Dendritic cell treated with granulocyte-macrophage colony-stimulating factor and Interleukin-4, amounts not matched to agents 40 ng/mL and 50 ng/mL, for 4 days (primary cell): ENCODE results near the gene LAPTM4A.

Source experiments
- H3K27ac Mint-ChIP-seq: one replicate; pipeline ENCODE4 v1.8.0; 2022; ENCODE audit warnings: mild to moderate bottlenecking, mixed read lengths
- H3K27me3 Mint-ChIP-seq: one replicate; pipeline ENCODE4 v1.8.0; 2022; ENCODE audit warnings: mild to moderate bottlenecking, mixed read lengths
- H3K36me3 Mint-ChIP-seq: one replicate; pipeline ENCODE4 v1.8.0; 2022; ENCODE audit warnings: low read depth, mixed read lengths
- H3K4me1 Mint-ChIP-seq: one replicate; pipeline ENCODE4 v1.8.0; 2022; ENCODE audit warnings: low read depth, mixed read lengths
- H3K4me3 Mint-ChIP-seq: one replicate; pipeline ENCODE4 v1.8.0; 2022; ENCODE audit warnings: mild to moderate bottlenecking, moderate library complexity, mixed read lengths
- H3K9me3 Mint-ChIP-seq: one replicate; pipeline ENCODE4 v1.8.0; 2022; ENCODE audit warnings: mixed read lengths
- intact Hi-C: fragments of 100-400 bp; cut with micrococcal nuclease; formaldehyde crosslinking; loops from one replicate; pipeline ENCODE4 v1.15.0; 2022

LAPTM4A gene

GRCh38 chr2:20051532-20052228 is at the start of gene LAPTM4A:
TSS of gene LAPTM4A (minus strand) at chr2:20051628. CDS start at chr2:20051520, 108 bp downstream.
- Mint-ChIP-seq H3K4me3 (no peak within 1 kb of the TSS), H3K4me1 (peaks cover 26% of the 10 kb centered on the region), H3K27ac (no peak within 1 kb of the TSS), H3K27me3 (peaks cover 19% of the 10 kb centered on the region), H3K9me3 (no peaks in the 10 kb centered on the region), H3K36me3 (peaks cover 3% of the 10 kb centered on the region)
- intact Hi-C loops = loop anchor here (2.0 kb wide), 2 partner anchors 61 to 149 kb away; partner anchors contain the start of gene WDR35

- intact Hi-C loops = no loop called here
- Mint-ChIP-seq H3K4me1 (no peaks in the 10 kb centered on the region), H3K4me3 (no peak overlapping the region), H3K27ac (no peak overlapping the region), H3K9me3 (peaks cover 9% of the 10 kb centered on the region), H3K27me3 (peaks cover 6% of the 10 kb centered on the region), H3K36me3 (no peaks in the 10 kb centered on the region)
These were observed 49.3 kb upstream of the LAPTM4A start for GRCh38 chr2:20100711-20101110.

- Mint-ChIP-seq H3K9me3 (peaks cover 9% of the 10 kb centered on the region), H3K4me3 (no peak overlapping the region), H3K27me3 (peaks cover 1% of the 10 kb centered on the region), H3K36me3 (no peaks in the 10 kb centered on the region), H3K27ac (no peak overlapping the region), H3K4me1 (no peaks in the 10 kb centered on the region)
- intact Hi-C loops = loop anchor here (5.0 kb wide), 1 partner anchor 42 kb away; no protein-coding TSS in a partner anchor
These were observed 48.4 kb upstream of the LAPTM4A start for GRCh38 chr2:20099780-20100179.

- Mint-ChIP-seq H3K27me3 (peaks cover 4% of the 10 kb centered on the region), H3K4me3 (no peak overlapping the region), H3K27ac (no peak overlapping the region), H3K4me1 (peaks cover 9% of the 10 kb centered on the region), H3K9me3 (peaks cover 9% of the 10 kb centered on the region), H3K36me3 (no peaks in the 10 kb centered on the region)
- intact Hi-C loops = loop anchor here (1.0 to 5.0 kb wide), 3 partner anchors 41 to 142 kb away; no protein-coding TSS in a partner anchor
These were observed 46.7 kb upstream of the LAPTM4A start for GRCh38 chr2:20097889-20098714.

- intact Hi-C loops = loop anchor here (5.0 kb wide), 1 partner anchor 38 kb away; no protein-coding TSS in a partner anchor
- no peaks in the 10 kb centered on the region for H3K36me3 Mint-ChIP-seq
- no peak overlapping the region for H3K27ac Mint-ChIP-seq
- peaks cover 9% of the 10 kb centered on the region for H3K4me1 Mint-ChIP-seq
- peaks cover 11% of the 10 kb centered on the region for H3K27me3 Mint-ChIP-seq
- H3K4me3 Mint-ChIP-seq = no peak overlapping the region
- H3K9me3 Mint-ChIP-seq = no peaks in the 10 kb centered on the region
These were observed 44.0 kb upstream of the LAPTM4A start for GRCh38 chr2:20095469-20095868.

GRCh38 chr2:20094955-20095354 is 43.5 kb upstream of the LAPTM4A start:
- H3K9me3 Mint-ChIP-seq = no peaks in the 10 kb centered on the region
- no peak overlapping the region for H3K27ac Mint-ChIP-seq
- intact Hi-C loops = loop anchor here (5.0 kb wide), 1 partner anchor 38 kb away; no protein-coding TSS in a partner anchor
- H3K4me3 Mint-ChIP-seq = no peak overlapping the region
- H3K4me1 Mint-ChIP-seq = peaks cover 9% of the 10 kb centered on the region
- H3K27me3 Mint-ChIP-seq = peaks cover 14% of the 10 kb centered on the region
- H3K36me3 Mint-ChIP-seq = no peaks in the 10 kb centered on the region

- Mint-ChIP-seq H3K27ac (no peak overlapping the region), H3K4me1 (peaks cover 9% of the 10 kb centered on the region), H3K27me3 (peaks cover 14% of the 10 kb centered on the region), H3K4me3 (no peak overlapping the region), H3K9me3 (no peaks in the 10 kb centered on the region), H3K36me3 (no peaks in the 10 kb centered on the region)
- intact Hi-C loops = no loop called here
These were observed 42.8 kb upstream of the LAPTM4A start for GRCh38 chr2:20094142-20094755.

- H3K27me3 Mint-ChIP-seq = peaks cover 14% of the 10 kb centered on the region
- no peak overlapping the region for H3K4me3 Mint-ChIP-seq
- intact Hi-C loops = no loop called here
- H3K36me3 Mint-ChIP-seq = no peaks in the 10 kb centered on the region
- H3K4me1 Mint-ChIP-seq = peaks cover 9% of the 10 kb centered on the region
- no peak overlapping the region for H3K27ac Mint-ChIP-seq
- H3K9me3 Mint-ChIP-seq = no peaks in the 10 kb centered on the region
These were observed 42.1 kb upstream of the LAPTM4A start for GRCh38 chr2:20093263-20094141.

- intact Hi-C loops = no loop called here
- Mint-ChIP-seq H3K27ac (no peak overlapping the region), H3K4me3 (no peak overlapping the region)
These were observed 41.4 kb upstream of the LAPTM4A start for GRCh38 chr2:20092901-20093235.

GRCh38 chr2:20092226-20092900 is 40.9 kb upstream of the LAPTM4A start:
- Mint-ChIP-seq H3K27me3 (peaks cover 14% of the 10 kb centered on the region), H3K27ac (no peak overlapping the region), H3K4me3 (no peak overlapping the region), H3K9me3 (no peaks in the 10 kb centered on the region), H3K4me1 (peaks cover 9% of the 10 kb centered on the region), H3K36me3 (no peaks in the 10 kb centered on the region)
- intact Hi-C loops = no loop called here

More at GRCh38 chr2:20092901-20093235, 41.4 kb upstream of the LAPTM4A start:
- Mint-ChIP-seq H3K36me3 (no peaks in the 10 kb centered on the region), H3K27me3 (peaks cover 14% of the 10 kb centered on the region), H3K4me1 (peaks cover 9% of the 10 kb centered on the region), H3K9me3 (no peaks in the 10 kb centered on the region)

- Mint-ChIP-seq H3K9me3 (no peaks in the 10 kb centered on the region), H3K4me3 (no peak overlapping the region), H3K27me3 (peaks cover 14% of the 10 kb centered on the region), H3K27ac (no peak overlapping the region), H3K36me3 (no peaks in the 10 kb centered on the region), H3K4me1 (peaks cover 9% of the 10 kb centered on the region)
- intact Hi-C loops = no loop called here
These were observed 40.0 kb upstream of the LAPTM4A start for GRCh38 chr2:20091305-20091991.

GRCh38 chr2:20089715-20090464 is 38.5 kb upstream of the LAPTM4A start:
- intact Hi-C loops = no loop called here
- H3K9me3 Mint-ChIP-seq = no peaks in the 10 kb centered on the region
- no peaks in the 10 kb centered on the region for H3K36me3 Mint-ChIP-seq
- H3K4me1 Mint-ChIP-seq = peaks cover 9% of the 10 kb centered on the region
- no peak overlapping the region for H3K27ac Mint-ChIP-seq
- no peak overlapping the region for H3K4me3 Mint-ChIP-seq
- peaks cover 14% of the 10 kb centered on the region for H3K27me3 Mint-ChIP-seq
